ENCODE measurements around the gene DPP6. TPM values are rescaled to one million over a fixed set of nuclear protein-coding genes. Genes with fewer than 3 reads are reported as not detected.

Gene DPP6
- total RNA-seq, 1 experiment from 2014 or later = not detected

DNA sequence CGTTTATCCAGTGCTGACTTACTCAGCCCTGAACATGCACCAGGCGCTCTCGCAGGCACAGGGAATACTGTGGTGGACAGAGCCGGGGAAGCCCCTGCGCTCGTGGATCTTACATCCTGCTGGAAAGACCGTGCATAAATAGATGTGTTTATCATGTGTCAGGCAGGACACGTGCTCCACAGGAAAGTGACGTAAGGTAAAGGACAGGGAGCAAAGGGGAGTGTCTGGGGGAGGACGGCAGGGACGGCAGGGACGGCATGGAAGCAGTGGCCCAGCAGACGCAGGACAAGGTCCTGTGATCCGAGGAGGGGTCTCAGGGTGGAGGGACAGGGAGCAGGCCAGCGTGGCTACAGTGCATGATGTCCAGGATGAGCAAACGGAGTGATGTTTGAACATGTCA, 540.2 kb downstream of the DPP6 start:
- no peak for DNase-seq (ENCODE audit: low spot score)

DNA sequence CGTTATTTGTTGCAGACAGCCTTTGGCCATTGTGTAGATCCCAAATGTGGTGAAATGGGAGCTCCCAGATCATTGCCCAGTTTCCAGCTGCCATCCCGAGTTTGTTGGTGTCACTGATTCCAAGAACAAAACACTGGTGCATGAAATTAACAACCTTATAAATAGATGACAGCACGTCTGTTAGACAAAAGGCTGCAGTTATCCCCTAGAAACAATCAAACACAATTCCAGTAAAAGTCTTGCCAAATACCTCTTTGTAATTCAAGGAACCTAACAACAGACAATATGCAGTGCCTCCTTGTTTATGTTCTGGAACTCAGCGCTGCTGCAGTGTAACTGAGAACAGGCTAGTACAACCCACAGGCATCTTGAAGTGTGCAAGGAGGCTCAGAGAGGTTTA, 546.2 kb downstream of the DPP6 start:
- no peak for DNase-seq (ENCODE audit: low spot score)

DNA sequence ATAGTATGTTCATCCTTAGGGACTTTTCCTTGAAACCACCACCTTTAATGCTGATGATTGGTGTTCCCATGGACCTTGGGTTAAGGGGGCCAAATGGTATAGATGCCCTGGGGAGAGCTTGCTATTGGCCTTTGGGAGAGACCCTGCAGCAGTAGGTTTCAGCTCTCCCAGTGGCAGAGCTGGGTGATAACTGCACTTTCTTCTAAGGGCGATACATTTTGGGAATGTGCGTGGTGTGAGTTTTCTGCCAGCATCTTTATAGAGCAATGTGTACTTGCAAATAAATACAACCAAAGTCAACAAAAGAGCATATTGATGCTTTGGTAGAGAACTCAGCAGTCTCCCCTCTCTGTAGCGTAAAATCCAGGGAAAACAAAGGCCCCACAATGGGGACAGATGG, 546.7 kb downstream of the DPP6 start:
- no peak for DNase-seq (ENCODE audit: low spot score)

DNA sequence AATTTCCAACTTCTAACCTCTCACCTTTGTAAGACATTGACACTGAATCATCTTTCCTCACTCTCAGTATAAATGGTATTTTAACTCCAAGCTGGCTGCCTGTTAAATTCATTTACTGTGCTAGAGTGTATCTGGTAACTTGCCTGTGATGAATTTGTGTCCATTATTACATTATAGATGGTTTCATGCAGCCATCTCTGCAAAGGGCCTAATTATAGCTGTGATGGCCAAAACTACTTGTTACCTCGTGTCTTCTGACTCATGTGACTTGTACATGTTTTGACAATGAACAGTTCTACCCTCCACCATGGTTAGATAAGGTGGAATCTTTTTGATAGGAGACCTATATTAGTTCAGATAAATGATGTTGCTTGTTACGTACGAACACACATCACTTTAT, 558.7 kb downstream of the DPP6 start:
- no peak for DNase-seq (ENCODE audit: low spot score)

DNA sequence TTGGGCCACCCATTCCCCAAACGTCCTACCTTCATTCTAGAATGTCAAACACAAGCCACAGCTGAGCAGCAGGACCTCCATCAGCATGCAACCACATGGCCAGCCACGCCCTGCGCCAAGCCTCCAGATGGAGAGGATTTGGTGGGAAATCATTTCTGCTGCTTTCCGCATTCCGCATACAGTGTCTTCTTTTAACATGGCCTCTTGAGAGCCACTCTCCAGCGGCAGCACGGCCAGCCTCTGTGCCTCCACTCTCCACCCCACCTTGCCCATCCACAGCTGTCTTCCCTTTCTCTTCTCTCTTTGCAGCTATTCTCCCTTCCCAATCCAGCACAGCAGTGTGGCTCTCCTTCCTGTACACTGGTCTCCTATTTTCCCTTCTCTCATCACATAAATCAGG, 561.6 kb downstream of the DPP6 start:
- DNase-seq (ENCODE audit: low spot score) = no peak

DNA sequence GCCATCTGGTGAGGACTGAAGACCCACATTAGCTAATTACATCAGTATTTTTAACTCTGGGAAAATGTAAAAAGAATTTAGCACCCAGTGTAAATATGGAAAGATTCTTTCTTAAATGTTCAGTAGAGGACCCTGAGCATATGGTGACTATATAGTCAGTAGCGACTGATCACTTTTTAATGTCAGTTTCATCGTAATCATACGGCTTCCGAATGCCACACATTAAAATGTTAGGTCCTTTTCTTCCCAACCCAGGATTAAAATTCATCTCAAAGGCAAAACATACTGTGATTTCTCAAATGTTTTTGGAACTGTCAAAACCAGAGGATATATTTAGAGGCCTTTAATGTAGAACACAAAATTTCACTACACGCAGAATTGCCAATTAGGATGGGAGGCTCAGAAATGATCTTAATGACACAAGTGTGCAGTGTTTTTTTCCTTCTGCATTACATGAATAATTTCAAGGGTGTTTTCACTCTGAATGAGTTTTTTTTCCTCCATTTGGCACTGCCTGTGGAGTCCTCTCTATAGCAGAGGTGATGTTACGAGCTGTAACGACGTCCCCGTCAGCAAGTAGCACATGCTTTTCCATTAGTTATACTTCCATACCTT, 568.0 kb downstream of the DPP6 start:
- DNase-seq (ENCODE audit: low spot score) = no peak

DNA sequence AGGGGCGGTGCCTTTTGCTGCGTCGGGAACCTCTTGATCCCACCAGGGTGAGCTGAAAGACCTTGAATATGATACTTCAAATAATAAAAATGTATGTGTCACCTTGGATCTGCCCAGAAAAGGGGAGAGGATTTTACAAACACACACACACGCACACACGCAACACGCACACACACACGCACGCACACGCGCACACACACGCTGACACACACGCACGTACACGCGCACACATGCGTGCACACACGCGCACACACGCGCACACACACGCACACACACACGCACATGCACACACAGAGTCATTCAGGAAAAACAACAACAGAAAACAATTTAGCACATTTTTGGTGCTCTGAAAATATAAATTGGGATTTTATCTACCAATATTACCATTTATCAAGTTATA, 571.2 kb downstream of the DPP6 start:
- DNase-seq (ENCODE audit: low spot score) = no peak

DNA sequence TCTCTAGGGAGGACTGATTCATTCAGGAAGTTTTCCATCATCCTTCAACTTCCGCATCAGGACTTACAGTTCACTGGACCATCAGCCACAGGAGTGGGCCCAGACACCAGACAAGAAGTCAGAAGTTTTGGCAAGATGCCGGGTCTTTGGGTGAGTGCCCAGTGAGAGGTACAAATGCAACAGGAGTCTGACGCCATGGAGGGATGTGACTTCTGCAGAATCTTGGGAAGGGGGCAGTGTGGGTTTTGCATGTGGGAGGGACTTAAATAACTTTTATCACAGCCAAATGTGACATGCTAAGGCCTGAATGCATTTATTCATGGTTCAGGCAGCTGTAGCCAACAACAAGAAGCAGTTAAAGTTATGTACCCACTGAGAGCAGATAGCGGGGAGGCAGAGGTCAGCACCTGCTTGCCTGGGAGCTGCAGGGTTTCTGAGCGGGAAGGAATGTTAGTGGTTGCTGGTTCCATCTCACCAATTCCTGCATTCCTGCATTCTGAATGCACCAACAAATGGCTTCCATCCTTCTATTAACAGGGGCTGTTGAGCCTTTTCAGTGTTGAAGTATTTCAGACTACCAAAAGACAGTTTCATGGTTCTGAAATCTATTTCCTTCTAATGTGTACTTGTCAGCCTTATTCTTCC, 575.6 kb downstream of the DPP6 start:
- DNase-seq (ENCODE audit: low spot score) = no peak

DNA sequence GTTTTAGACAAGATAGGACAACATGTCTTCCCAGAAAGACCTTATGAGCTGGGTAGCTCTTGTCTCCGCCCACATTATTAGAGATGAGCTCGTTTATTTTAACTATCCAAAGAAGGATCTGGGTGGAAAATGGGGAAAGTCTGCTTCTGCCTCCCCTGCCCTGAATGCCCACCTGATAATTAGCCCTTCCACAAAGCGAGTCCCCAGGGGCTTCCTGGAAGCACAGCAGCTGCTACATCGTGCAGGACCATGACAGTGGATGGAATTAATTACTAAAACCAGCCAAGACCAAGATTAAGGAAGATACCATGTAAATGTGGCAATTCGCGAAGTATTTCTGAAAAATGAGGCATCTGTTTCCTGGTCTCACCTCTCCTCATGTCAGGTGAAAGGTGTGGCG, 576.4 kb downstream of the DPP6 start:
- DNase-seq (ENCODE audit: low spot score) = no peak

DNA sequence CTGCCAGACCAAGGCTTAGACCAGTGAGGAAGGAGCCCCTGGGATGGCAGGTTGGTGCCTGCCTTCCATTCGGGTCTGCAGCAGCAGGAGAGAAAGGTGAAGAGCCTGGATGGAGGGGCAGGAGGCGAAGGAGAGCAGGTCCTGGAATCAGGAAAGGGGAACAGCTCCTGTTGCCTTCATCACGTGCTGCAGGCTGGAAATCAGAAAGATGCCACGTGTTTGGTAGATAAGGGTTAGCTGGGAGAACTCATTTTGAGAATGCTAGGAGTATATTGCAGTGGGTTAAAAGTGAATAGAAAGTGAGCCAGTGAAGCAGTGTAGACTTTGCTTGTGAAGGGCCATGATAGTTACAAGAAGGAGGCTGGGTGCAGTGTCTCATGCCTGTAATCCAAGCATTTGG, 579.0 kb downstream of the DPP6 start:
- no peak for DNase-seq (ENCODE audit: low spot score)

DNA sequence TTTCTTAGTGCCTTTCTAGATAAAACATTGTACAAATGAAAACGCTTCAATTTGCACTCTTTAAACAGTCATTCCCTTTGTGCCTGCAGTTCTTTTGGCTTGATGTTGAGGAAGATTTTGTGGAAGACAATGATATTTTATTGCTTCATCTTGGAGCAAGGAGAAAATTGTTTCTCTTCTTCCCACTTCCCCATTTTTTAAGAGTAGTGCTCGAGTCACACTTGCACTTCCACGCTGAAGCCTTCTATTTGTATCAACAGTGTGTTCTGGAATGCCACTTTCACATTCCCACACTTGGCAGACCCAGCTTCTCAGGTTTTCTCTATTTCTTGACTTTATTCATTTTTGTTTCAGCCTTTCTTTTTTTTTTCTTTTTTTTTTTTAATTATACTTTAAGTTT, 581.4 kb downstream of the DPP6 start:
- no peak for DNase-seq (ENCODE audit: low spot score)

DNA sequence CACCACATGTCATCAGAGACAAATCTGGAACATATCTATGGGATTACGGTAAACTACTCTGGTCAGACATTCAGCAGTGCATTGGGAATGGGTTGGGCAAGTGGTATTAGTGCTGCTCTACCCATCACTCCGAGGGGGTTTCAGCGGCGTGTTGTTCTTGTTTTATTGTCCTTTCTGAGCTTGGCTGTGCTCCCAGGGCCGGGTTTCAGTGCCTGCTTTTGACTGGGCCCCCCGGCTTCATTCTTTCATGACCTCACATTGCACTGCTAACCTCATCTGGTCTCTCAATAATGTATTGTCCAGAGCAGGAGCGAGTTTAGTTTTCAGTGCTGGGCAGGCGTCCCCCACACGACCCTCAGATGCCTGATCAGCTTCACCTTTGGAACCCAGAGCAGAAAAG, 586.1 kb downstream of the DPP6 start:
- no peak for DNase-seq (ENCODE audit: low spot score)

DNA sequence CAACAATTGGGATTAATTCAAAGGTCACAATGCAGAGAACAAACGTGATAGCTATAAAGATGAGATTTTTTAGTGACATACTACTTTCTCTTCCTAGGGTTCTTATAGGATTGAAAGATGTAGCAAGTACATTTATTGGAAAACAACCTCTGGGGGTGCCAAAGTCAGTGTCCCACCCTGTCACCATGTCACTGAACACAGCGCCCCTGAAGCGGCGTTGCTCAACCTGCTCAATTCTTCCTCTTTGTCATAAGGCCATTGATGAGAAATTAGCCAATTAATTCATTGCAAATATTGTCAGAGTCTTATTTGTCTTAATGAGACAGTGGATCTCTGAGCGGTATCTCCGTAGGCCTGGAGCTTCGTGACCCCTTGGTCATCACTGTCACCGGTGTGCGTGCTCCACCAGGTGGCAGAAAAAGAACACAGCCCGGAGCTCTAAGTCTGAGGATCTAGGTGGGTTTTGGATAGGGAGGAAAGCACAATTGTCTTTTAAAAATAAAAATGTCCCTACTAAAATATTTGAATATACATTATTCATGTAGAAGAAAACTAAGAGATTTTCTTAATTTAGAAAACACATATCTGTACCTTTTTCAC, 588.2 kb downstream of the DPP6 start:
- DNase-seq (ENCODE audit: low spot score) = no peak

DNA sequence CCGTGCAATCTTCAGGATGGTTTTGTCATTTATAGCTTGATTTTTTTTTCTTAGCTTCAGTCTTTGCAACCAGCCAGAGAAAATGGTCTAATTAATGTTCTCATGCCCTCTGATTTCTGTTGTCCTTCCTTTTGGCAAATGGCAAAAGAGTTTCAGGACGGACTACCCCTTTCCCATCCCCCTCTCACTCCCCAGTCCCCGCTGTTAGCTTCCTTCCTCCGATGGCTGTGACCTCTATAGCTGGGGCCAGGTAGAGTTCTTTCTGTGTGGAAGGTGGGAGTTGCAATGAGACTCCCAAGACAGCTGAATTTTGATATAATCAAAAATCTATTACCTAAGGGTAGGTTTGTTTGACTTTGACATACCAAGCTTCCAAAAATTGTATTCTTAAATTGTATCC, 588.7 kb downstream of the DPP6 start:
- no peak for DNase-seq (ENCODE audit: low spot score)

DNA sequence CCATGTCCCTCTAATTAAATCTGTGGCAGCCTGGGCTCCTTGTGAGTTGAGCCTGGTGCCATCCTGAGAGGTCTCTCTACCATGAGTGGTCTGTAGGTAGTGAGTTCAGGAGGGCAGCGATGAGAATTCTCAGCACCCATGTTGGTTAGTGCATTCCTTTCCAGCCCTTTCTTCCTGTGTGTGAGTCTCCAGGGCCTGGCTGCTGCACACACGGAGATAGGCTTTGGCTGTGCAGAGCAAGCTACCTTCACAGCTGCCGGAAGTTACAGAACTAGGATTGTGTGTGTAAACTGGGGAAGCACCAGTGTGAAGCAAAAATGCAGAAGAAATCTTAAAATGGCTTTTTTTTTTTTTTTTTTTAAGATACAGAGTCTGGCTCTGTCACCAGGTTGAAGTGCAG, 592.2 kb downstream of the DPP6 start:
- DNase-seq (ENCODE audit: low spot score) = no peak

DNA sequence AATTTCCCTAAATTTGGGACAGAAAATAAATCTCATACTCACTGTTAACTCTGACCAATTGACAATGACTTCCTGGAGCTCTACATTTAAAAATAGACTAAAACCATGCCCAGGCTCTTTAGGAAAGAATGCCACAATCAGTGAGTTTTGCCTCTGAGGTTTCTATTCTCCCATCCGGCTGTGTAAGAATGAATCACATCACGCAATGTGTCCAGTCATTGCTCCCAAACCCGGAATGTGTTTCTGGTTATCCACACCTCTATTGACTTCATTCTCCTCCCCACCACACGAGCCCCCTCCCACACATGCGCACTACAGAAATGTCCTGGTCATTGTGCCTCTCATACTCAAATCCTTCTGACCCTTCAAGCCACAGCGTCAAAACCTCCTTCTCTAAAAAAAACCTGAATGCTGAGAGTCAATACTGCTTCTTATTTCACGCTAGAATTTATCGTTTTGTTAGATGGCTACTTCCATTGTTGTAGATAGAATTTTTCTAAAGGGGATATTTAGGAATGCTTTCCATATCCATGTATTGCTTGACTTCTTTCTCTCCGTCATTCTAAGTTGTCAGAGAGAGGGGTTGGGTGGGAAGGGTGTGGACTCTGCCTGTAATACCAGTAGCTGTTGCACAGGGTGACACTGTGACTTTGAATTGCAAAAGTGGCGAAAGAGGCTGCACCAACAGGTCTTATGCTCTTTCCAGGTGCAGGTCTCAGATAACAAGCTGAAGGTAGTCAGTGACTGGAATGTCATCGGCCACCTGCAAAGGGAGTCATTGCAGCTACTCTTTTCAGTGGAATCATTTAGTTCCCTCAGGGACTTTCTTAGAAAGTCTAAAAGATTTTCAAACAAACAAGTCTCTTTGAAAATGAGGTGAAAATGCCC, 594.2 kb downstream of the DPP6 start:
- no peak for DNase-seq (ENCODE audit: low spot score)

DNA sequence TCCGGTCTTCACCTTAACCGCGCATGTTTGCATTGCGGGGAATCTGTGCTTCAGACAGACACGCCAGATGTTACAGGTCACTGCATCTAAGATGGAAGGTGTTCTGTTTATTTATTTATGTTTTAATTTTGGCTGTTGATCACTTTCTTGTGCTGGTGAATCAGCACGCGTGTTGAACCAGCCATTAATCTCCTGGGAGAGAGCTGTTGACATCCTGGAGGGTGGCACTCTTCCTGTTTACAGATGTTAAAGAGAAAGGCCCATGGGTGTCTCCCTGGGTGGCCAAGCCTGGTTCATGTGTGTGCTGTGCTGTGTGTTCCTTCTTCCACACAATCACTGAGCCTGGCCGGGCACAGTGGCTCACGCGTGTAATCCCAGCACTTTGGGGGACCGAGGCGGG, 595.4 kb downstream of the DPP6 start:
- no peak for DNase-seq (ENCODE audit: low spot score)

DNA sequence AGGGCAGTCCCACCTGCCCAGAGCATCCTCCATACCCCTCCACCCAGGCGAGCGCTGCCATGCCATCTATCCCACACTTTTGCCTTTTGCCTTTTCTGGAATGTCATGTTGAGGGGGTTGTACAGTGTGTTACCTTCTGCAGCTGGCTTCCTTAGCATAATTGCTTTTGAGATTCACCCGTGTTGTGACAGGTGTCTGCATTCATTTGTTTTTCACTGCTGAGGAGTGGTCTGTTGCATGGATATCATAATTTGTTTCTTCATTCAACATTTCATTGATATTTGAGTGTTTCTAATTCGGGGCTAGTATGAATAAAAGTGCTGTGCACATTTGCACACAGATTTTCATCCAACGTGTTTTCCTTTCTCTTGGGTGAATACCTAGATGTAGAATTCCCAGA, 596.8 kb downstream of the DPP6 start:
- DNase-seq (ENCODE audit: low spot score) = no peak

DNA sequence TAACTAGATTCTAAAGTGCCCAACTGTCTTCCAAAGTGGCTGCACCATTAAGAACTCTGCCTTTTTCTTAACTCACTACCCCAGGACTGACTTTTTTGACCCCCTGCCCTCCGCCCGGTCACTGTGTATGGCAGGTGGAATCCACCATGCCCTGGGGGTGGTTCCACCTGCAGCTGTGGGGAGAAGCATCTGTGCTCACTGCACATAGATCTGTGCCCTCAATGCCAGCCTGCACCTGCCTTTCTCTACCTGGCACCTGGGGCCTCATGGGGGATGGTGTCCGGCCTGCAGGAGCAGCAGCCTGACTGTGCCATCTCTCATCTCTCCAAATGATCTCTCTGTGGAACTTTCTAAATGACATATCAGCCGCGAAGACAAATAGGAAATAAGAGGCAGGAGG, 597.2 kb downstream of the DPP6 start:
- no peak for DNase-seq (ENCODE audit: low spot score)

DNA sequence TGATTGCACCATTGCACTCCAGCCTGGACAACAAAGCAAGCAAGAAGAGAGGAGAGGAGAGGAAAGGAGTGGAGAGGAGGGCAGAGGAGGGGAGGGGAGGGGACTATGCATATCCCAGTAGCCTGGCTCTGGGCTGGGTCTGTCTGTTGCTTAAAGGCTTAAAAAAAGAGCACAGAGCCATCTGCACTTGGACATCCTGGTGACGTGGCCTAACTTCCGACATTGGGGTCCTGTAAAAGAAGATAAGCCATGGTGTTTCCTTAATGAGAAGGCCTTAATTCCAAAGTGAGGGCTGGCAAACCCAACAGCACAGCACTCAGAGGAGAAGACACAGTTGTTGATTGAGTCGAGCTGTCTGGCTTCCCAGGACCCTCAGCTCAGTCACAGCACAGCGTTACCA, 598.1 kb downstream of the DPP6 start:
- no peak for DNase-seq (ENCODE audit: low spot score)

DNA sequence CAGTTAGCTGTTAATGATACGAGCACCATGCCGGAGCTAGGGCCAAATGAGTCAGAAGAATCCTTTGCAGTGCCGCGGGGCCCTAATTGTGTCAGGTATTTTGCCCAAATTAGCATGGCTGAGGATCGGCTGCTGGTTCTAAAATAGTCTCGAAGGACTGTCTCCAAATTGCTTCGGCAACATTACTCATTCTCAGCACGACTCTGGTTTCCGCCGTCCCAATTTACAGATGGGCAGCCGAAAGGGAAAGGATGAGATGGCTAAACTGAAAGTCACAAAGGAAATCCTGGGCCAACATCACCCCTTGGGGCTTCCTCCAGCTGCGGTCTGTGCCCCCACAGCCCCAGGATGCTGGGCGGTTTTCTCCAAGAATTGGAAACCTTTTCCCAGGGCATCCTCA, 599.3 kb downstream of the DPP6 start:
- DNase-seq (ENCODE audit: low spot score) = no peak

DNA sequence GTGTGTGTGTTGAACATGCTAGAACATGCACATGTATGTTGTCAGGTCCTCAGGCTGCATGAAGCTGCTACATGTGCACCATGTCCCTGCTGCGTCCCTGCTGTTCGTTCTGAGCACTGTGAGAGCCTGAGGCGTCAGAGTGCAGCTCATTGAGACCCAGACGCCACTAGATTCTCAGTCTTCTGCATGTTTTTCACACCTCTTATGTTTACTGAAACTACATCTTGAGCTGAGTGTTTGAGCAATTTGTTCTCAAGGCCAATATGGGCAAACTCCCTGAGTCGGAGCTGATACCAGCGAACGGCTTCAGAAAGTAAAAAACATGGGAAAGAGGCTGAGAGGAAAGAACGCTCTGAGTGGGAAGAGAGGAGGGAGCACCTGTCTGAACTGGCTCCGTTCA, 600.4 kb downstream of the DPP6 start:
- DNase-seq (ENCODE audit: low spot score) = no peak

DNA sequence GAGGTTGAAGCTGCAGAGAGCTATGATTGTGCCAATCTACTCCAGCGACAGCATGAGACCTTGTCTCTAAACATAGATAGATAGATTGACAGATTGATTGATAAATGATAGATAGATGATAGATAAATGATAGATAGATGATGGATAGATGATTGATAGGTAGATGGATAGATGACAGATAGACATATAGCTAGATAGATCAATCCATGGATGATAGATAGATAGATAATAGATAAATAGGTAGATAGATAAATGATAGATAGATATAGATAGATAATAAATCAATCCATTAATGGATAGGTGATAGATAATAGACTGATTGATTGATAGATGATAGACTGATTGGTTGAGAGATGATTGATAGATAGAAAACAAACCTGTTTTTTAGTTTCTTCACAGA, 601.1 kb downstream of the DPP6 start:
- no peak for DNase-seq (ENCODE audit: low spot score)
